Measurements from ENCODE around the gene CNNM4. TPM values are rescaled to one million over a fixed set of nuclear protein-coding genes. Genes with fewer than 3 reads are reported as not detected.

Gene CNNM4
- polyA plus RNA-seq, 1 of the 3 experiments (the other 2 are of a cell fraction), result 5.5 TPM

Small RNAs within 50 kb of the gene (small RNA-seq; reads per million reads assigned to genes)
- 0 to 0.93 (median 0) reads per million in 7 experiments for gene MIR3127

Other genes with a start within 250 kb of the CNNM4 start
- 3.3 TPM in 2 replicates for gene ARID5A, start 224.2 kb upstream of the CNNM4 start, polyA plus RNA-seq (2012; rRNA removed)
- 10.1 and 10.7 TPM in 2 replicates for gene KANSL3, start 122.6 kb upstream of the CNNM4 start, polyA plus RNA-seq (2012; rRNA removed)
- 0.02 TPM in 1 of 2 replicates, not detected in the other for gene FER1L5, start 118.1 kb upstream of the CNNM4 start, polyA plus RNA-seq (2012; rRNA removed)
- 17.7 and 21.9 TPM in 2 replicates for gene LMAN2L, start 20.8 kb upstream of the CNNM4 start, polyA plus RNA-seq (2012; rRNA removed)
- gene CNNM3, start 55.4 kb downstream of the CNNM4 start, polyA plus RNA-seq (2012; rRNA removed), result 9.3 and 14.7 TPM in 2 replicates
- 3.1 and 3.8 TPM in 2 replicates for gene ANKRD23, start 83.1 kb downstream of the CNNM4 start, polyA plus RNA-seq (2012; rRNA removed)
- 11.8 and 13.4 TPM in 2 replicates for gene ANKRD39, start 97.1 kb downstream of the CNNM4 start, polyA plus RNA-seq (2012; rRNA removed)
- 34.8 and 40.9 TPM in 2 replicates for gene SEMA4C, start 109.2 kb downstream of the CNNM4 start, polyA plus RNA-seq (2012; rRNA removed)
- not detected in 2 replicates for gene FAM178B, start 225.7 kb downstream of the CNNM4 start, polyA plus RNA-seq (2012; rRNA removed)